HCT116 (cell line): ENCODE data around the gene ERVH48-1. TPM values are rescaled to one million over a fixed set of nuclear protein-coding genes. Genes with fewer than 3 reads are reported as not detected.

Experiments used
- CBX3 ChIP-seq: IDR thresholded peaks from 2 replicates; pipeline ENCODE4 v1.6.1; 2012; ENCODE audit warnings: low read depth
- ELF1 ChIP-seq: IDR thresholded peaks from 2 replicates; pipeline ENCODE4 v1.6.1; 2012; ENCODE audit warnings: low read depth, borderline replicate concordance
- EZH2phosphoT487 ChIP-seq: fragments of 200-600 bp; IDR thresholded peaks from 2 replicates; pipeline ENCODE4 v1.6.1; 2018; ENCODE audit warnings: antibody characterized with exemption, borderline replicate concordance
- FOSL1 ChIP-seq: IDR thresholded peaks from 2 replicates; pipeline ENCODE4 v1.6.1; 2012; ENCODE audit warnings: low read depth
- JUND ChIP-seq: IDR thresholded peaks from 2 replicates; pipeline ENCODE4 v1.6.1; 2012
- POLR2A ChIP-seq: IDR thresholded peaks from 2 replicates; pipeline ENCODE4 v1.7.0; 2011; ENCODE audit warnings: borderline replicate concordance; ENCODE audit not compliant: insufficient read depth, insufficient read length; ENCODE audit errors: extremely low read depth
- REST ChIP-seq: IDR thresholded peaks from 2 replicates; pipeline ENCODE4 v1.6.1; 2012; ENCODE audit warnings: low read depth
- SIN3A ChIP-seq: IDR thresholded peaks from 2 replicates; pipeline ENCODE4 v1.6.1; 2012; ENCODE audit warnings: low read depth
- SRF ChIP-seq: IDR thresholded peaks from 2 replicates; pipeline ENCODE4 v1.6.1; 2012; ENCODE audit warnings: low read depth
- ZBTB33 ChIP-seq: IDR thresholded peaks from 2 replicates; pipeline ENCODE4 v1.6.1; 2011; ENCODE audit warnings: mild to moderate bottlenecking, low read length, moderate library complexity; ENCODE audit not compliant: insufficient replicate concordance; ENCODE audit errors: extremely low read depth
- ZNF274 ChIP-seq: fragments of 200-500 bp; sonication (Bioruptor generic); IDR thresholded peaks from 2 replicates; pipeline ENCODE4 v1.6.1; 2014; ENCODE audit warnings: mild to moderate bottlenecking, low read depth, low read length, inconsistent platforms
- total RNA-seq: library from RNA; stranded (reverse); gene quantifications from one replicate; pipeline ENCODE4 v1.2.1, GENCODE V29; 2021; ENCODE audit not compliant: unreplicated experiment

The ERVH48-1 gene
- total RNA-seq, 1 experiment from 2014 or later, result not detected

GRCh38 chr21:42878993-42879787, 46.2 kb downstream of the ERVH48-1 start, which contains the start of gene WDR4 (continued):
- TF ChIP-seq REST (no peak), JUND (no peak), ZBTB33 (no peak), POLR2A (peak; percentile 95), SRF (no peak), CBX3 (no peak), ZNF274 (no peak), FOSL1 (no peak), SIN3A (no peak), EZH2phosphoT487 (no peak), ELF1 (no peak)
